Activated T-helper 2 cell treated with anti-CD3 and anti-CD28 coated beads, Interferon-gamma antibody, Interleukin-2, Interleukin-4, amounts not matched to agents 10 μg/mL and 5 μg/mL and 100 μg/mL, durations not matched to agents 14 hours and 24 hours and 36 hours (primary cell): ENCODE data around the gene HMGCL. TPM values are rescaled to one million over a fixed set of nuclear protein-coding genes. Genes with fewer than 3 reads are reported as not detected.
"Not testable (repeated sequence)": the region's sequence is repeated elsewhere in the genome, so short reads cannot be mapped to it uniquely, and the experiment has no call there.

Experiments
- DNase-seq: peaks from one replicate; pipeline ENCODE4 v3.0.0; 2021; ENCODE audit warnings: low spot score
- H3K27ac Mint-ChIP-seq: one replicate; pipeline ENCODE4 v1.8.0; 2021; ENCODE audit warnings: mixed read lengths
- H3K27me3 Mint-ChIP-seq: one replicate; pipeline ENCODE4 v1.8.0; 2021; ENCODE audit warnings: low read depth, mixed read lengths
- H3K36me3 Mint-ChIP-seq: one replicate; pipeline ENCODE4 v1.8.0; 2021; ENCODE audit warnings: low read depth, mixed read lengths
- H3K4me1 Mint-ChIP-seq: one replicate; pipeline ENCODE4 v1.8.0; 2021; ENCODE audit warnings: low read depth, mixed read lengths
- H3K4me3 Mint-ChIP-seq: one replicate; pipeline ENCODE4 v1.8.0; 2021; ENCODE audit warnings: low read depth, mild to moderate bottlenecking, moderate library complexity, mixed read lengths
- H3K9me3 Mint-ChIP-seq: one replicate; pipeline ENCODE4 v1.8.0; 2021; ENCODE audit warnings: mixed read lengths
- intact Hi-C: fragments of 100-400 bp; cut with micrococcal nuclease; formaldehyde crosslinking; loops from one replicate; pipeline ENCODE4 v1.15.1; 2023
- total RNA-seq: library from RNA; stranded (reverse); gene quantifications from 2 replicates; pipeline ENCODE4 v1.2.3, GENCODE V29; 2022

The HMGCL gene
- total RNA-seq, 1 donor from 2014 or later = 22.8 TPM

DNA sequence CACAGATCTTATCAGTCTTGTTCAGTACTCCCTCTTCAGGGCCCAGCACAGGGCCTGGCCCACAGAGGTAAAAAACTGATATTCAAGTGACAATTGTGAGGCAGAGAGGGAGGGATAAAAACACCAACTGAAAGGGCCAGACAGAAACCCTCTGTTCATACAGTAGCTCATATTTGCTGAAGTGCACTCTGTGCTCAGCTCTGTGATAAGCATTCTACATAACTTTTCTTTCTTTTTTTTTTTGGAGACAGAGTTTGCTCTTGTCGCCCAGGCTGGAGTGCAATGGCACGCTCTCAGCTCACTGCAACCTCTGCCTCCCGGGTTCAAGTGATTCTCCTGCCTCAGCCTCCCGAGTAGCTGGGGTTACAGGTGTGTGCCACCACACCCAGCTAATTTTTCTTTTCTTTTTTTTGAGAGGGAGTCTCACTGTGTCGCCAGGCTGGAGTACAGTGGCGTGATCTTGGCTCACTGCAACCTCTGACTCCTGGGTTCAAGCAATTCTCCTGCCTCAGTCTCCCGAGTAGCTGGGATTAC, 22.4 kb downstream of the HMGCL start:
- H3K9me3 Mint-ChIP-seq, H3K27me3 Mint-ChIP-seq, DNase-seq, H3K4me3 Mint-ChIP-seq, H3K27ac Mint-ChIP-seq: not testable (repeated sequence)
- peaks cover 12% of the 10 kb centered on the region for H3K4me1 Mint-ChIP-seq
- H3K36me3 Mint-ChIP-seq = peaks cover 20% of the 10 kb centered on the region
- intact Hi-C loops = loop anchor here (10.0 kb wide), 1 partner anchor 172 kb away; no protein-coding TSS in a partner anchor

GRCh38 chr1:23801876-23802275, 23.4 kb downstream of the HMGCL start:
- intact Hi-C loops = loop anchor here (10.0 kb wide), 1 partner anchor 173 kb away; no protein-coding TSS in a partner anchor
- Mint-ChIP-seq H3K27me3 (no peaks in the 10 kb centered on the region), H3K4me3 (peak overlapping the region; percentile 62), H3K36me3 (peaks cover 26% of the 10 kb centered on the region), H3K9me3 (no peaks in the 10 kb centered on the region), H3K4me1 (peaks cover 11% of the 10 kb centered on the region), H3K27ac (peak overlapping the region; percentile 21)
- DNase-seq = no peak

DNA sequence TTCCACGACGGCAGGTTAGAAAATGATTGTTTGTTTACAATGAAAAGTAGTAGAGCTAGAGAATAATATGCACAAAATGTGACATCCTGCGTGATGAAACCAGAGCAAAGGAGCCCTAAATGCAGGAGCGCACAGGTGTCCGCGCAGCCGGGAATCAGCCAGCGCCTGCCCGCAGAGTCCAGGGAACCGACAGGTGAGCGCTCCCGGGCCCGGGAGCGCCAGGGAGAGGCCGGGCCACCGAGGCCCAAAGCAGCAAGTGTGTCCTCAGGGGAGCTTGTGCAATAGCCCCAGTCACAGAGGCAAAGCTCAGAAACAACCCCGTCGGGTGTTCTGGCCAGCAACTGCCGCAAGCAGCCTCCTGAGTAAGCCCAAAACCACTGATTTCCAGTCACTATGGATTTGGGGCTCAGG, 23.9 kb downstream of the HMGCL start:
- intact Hi-C loops = loop anchor here (10.0 kb wide), 1 partner anchor 173 kb away; no protein-coding TSS in a partner anchor
- Mint-ChIP-seq H3K9me3 (no peaks in the 10 kb centered on the region), H3K4me1 (peaks cover 11% of the 10 kb centered on the region), H3K27ac (peak overlapping the region; percentile 55), H3K27me3 (no peaks in the 10 kb centered on the region), H3K4me3 (peak overlapping the region; percentile 97), H3K36me3 (peaks cover 30% of the 10 kb centered on the region)
- no peak for DNase-seq

- intact Hi-C loops = loop anchor here (1.0 to 10.0 kb wide), 3 partner anchors 9 to 174 kb away; partner anchors contain the start of genes LYPLA2 and PITHD1
- Mint-ChIP-seq H3K9me3 (no peaks in the 10 kb centered on the region), H3K36me3 (peaks cover 30% of the 10 kb centered on the region), H3K4me1 (peaks cover 11% of the 10 kb centered on the region), H3K4me3 (peak within 1 kb of the TSS; percentile 97), H3K27me3 (no peaks in the 10 kb centered on the region), H3K27ac (peak within 1 kb of the TSS; percentile 86)
- peak; percentile 93 for DNase-seq
These were observed 24.6 kb downstream of the HMGCL start, which contains the start of gene GALE for GRCh38 chr1:23800400-23801337. TSS of gene GALE (minus strand) at chr1:23800754. CDS start at chr1:23799007, 1,747 bp downstream.

GRCh38 chr1:23799570-23800399, 25.4 kb downstream of the HMGCL start:
- H3K4me1 Mint-ChIP-seq = peaks cover 11% of the 10 kb centered on the region
- no peaks in the 10 kb centered on the region for H3K27me3 Mint-ChIP-seq
- no peaks in the 10 kb centered on the region for H3K9me3 Mint-ChIP-seq
- DNase-seq = no peak
- intact Hi-C loops = loop anchor here (1.0 to 10.0 kb wide), 3 partner anchors 8 to 175 kb away; partner anchors contain the start of genes LYPLA2 and PITHD1
- peak overlapping the region; percentile 97 for H3K4me3 Mint-ChIP-seq
- H3K27ac Mint-ChIP-seq = peak overlapping the region; percentile 86
- H3K36me3 Mint-ChIP-seq = peaks cover 35% of the 10 kb centered on the region

DNA sequence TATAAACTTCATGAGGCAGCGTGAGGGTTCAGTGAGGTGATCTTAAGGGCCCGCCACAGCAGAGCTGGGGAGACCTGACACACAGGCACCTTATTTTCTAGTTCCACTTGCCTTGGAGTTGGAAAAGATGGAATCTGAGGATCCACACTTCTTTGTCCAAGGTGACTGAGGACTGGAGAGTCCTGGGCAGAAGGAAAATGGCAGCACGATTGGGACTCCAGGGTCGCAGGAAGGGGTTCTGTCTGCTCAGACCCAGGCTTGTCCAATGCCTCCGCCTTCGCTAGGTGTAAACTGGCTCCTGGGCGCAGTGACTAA, 26.0 kb downstream of the HMGCL start:
- Mint-ChIP-seq H3K4me3 (peak overlapping the region; percentile 97), H3K36me3 (peaks cover 38% of the 10 kb centered on the region), H3K4me1 (peaks cover 11% of the 10 kb centered on the region), H3K27ac (peak overlapping the region; percentile 86), H3K9me3 (no peaks in the 10 kb centered on the region), H3K27me3 (no peaks in the 10 kb centered on the region)
- DNase-seq = no peak
- intact Hi-C loops = no loop called here

- no peak for DNase-seq
- H3K36me3 Mint-ChIP-seq = peaks cover 33% of the 10 kb centered on the region
- H3K27me3 Mint-ChIP-seq = no peaks in the 10 kb centered on the region
- no peaks in the 10 kb centered on the region for H3K9me3 Mint-ChIP-seq
- intact Hi-C loops = no loop called here
- H3K4me1 Mint-ChIP-seq = peaks cover 11% of the 10 kb centered on the region
- H3K27ac Mint-ChIP-seq = no peak overlapping the region
- H3K4me3 Mint-ChIP-seq = peak overlapping the region; percentile 97
These were observed 26.5 kb downstream of the HMGCL start for GRCh38 chr1:23798662-23799142.

- Mint-ChIP-seq H3K27ac (no peak overlapping the region), H3K4me1 (peaks cover 11% of the 10 kb centered on the region), H3K9me3 (no peaks in the 10 kb centered on the region), H3K36me3 (peaks cover 38% of the 10 kb centered on the region), H3K27me3 (no peaks in the 10 kb centered on the region), H3K4me3 (no peak overlapping the region)
- intact Hi-C loops = no loop called here
- no peak for DNase-seq
These were observed 27.5 kb downstream of the HMGCL start for GRCh38 chr1:23797478-23798448.

DNA sequence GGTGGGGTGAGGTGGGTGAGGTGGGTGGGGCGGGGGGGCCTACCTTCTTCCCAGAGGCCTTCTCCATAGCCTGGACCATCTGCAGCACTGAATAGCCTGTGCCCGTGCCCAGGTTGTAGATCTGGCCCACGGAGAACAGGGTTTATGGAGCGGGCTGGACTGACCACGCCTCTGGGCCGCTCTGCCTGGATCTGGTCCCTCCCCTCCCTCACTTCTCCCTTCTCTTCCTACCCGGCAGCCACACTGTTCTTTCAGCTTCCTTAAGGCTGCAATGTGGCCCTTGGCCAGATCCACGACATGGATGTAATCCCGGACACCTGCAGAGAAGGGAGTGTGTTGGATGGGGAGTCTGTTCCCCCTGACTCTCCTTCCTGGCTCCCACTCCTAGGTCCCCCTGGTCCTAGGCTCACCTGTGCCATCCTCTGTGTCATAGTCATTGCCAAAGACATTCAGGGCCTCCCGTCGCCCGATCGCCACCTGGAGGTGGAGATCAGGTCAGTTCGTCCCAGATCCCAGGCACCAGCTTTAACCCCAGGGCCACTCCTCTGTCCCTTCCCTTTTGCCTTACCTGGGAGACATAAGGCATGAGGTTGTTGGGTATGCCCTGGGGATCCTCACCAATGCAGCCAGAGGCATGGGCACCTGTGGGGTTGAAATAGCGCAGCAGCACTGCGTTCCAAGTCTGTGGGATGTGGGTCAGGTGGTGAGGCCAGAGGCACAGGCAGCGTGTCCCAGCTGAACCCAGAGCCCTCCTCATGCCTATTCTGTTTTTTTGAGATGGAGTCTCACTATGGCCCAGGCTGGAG, 28.6 kb downstream of the HMGCL start:
- H3K9me3 Mint-ChIP-seq = no peaks in the 10 kb centered on the region
- H3K4me3 Mint-ChIP-seq = peak overlapping the region; percentile 5
- H3K27ac Mint-ChIP-seq = no peak overlapping the region
- intact Hi-C loops = no loop called here
- peaks cover 41% of the 10 kb centered on the region for H3K36me3 Mint-ChIP-seq
- DNase-seq = no peak
- H3K4me1 Mint-ChIP-seq = peaks cover 12% of the 10 kb centered on the region
- no peaks in the 10 kb centered on the region for H3K27me3 Mint-ChIP-seq

- Mint-ChIP-seq H3K9me3 (no peaks in the 10 kb centered on the region), H3K27ac (no peak overlapping the region), H3K4me1 (peaks cover 12% of the 10 kb centered on the region), H3K27me3 (no peaks in the 10 kb centered on the region), H3K36me3 (peaks cover 48% of the 10 kb centered on the region), H3K4me3 (no peak overlapping the region)
- intact Hi-C loops = no loop called here
- DNase-seq = no peak
These were observed 29.4 kb downstream of the HMGCL start for GRCh38 chr1:23795676-23796465.
